H9 (cell line): Measurements from ENCODE around the gene IL36G. TPM values are rescaled to one million over a fixed set of nuclear protein-coding genes. Genes with fewer than 3 reads are reported as not detected.

Source experiments
- DNase-seq: peaks from one replicate; pipeline ENCODE4 v3.0.0-alpha.2; 2017
- H2AFZ ChIP-seq: one replicate; pipeline ENCODE4 v1.6.1; 2013; ENCODE audit warnings: mild to moderate bottlenecking, low read length, control low read depth, moderate library complexity
- H2AK5ac ChIP-seq: 2 replicates; pipeline ENCODE4 v1.6.1; 2013; ENCODE audit warnings: low read length, control low read depth, mixed read lengths; ENCODE audit not compliant: insufficient read length
- H2BK120ac ChIP-seq: one replicate; pipeline ENCODE4 v1.6.1; 2013; ENCODE audit warnings: low read depth, mild to moderate bottlenecking, low read length, control low read depth, inconsistent platforms; ENCODE audit not compliant: poor library complexity, severe bottlenecking
- H2BK12ac ChIP-seq: 2 replicates; pipeline ENCODE4 v1.6.1; 2013; ENCODE audit warnings: low read length, control low read depth, mixed read lengths, low read depth; ENCODE audit not compliant: insufficient read length
- H2BK15ac ChIP-seq: 2 replicates; pipeline ENCODE4 v1.6.1; 2013; ENCODE audit warnings: low read depth, low read length, control low read depth
- H2BK20ac ChIP-seq: one replicate; pipeline ENCODE4 v1.6.1; 2013; ENCODE audit warnings: low read depth, mild to moderate bottlenecking, low read length, control low read depth, inconsistent platforms; ENCODE audit not compliant: poor library complexity, severe bottlenecking
- H2BK5ac ChIP-seq: 2 replicates; pipeline ENCODE4 v1.6.1; 2013; ENCODE audit warnings: low read length, control low read depth, mixed read lengths; ENCODE audit not compliant: insufficient read length
- H3K14ac ChIP-seq: 2 replicates; pipeline ENCODE4 v1.6.1; 2013; ENCODE audit warnings: low read length, control low read depth; ENCODE audit not compliant: insufficient read depth
- H3K18ac ChIP-seq: 2 replicates; pipeline ENCODE4 v1.6.1; 2013; ENCODE audit warnings: low read depth, mild to moderate bottlenecking, mixed read lengths, low read length, control low read depth; ENCODE audit not compliant: insufficient read length
- H3K23ac ChIP-seq: 2 replicates; pipeline ENCODE4 v1.6.1; 2013; ENCODE audit warnings: low read length, control low read depth, mixed read lengths, low read depth; ENCODE audit not compliant: insufficient read length
- H3K23me2 ChIP-seq: 2 replicates; pipeline ENCODE4 v1.6.1; 2013; ENCODE audit warnings: low read depth, mild to moderate bottlenecking, mixed read lengths, low read length, control low read depth; ENCODE audit not compliant: insufficient read length, poor library complexity, severe bottlenecking
- H3K27ac ChIP-seq: 2 replicates; pipeline ENCODE4 v1.5.1; 2013; ENCODE audit warnings: low read length, control low read depth, mixed read lengths, low read depth; ENCODE audit not compliant: insufficient read length
- H3K27me3 ChIP-seq: 2 replicates; pipeline ENCODE4 v1.6.1; 2013; ENCODE audit warnings: low read length, control low read depth, inconsistent platforms; ENCODE audit not compliant: insufficient read depth
- H3K4ac ChIP-seq: 2 replicates; pipeline ENCODE4 v1.6.1; 2013; ENCODE audit warnings: low read depth, mild to moderate bottlenecking, control low read depth, inconsistent platforms, low read length, moderate library complexity
- H3K4me1 ChIP-seq: 2 replicates; pipeline ENCODE4 v1.6.1; 2013; ENCODE audit warnings: low read length, control low read depth, inconsistent platforms; ENCODE audit not compliant: insufficient read depth
- H3K4me2 ChIP-seq: 2 replicates; pipeline ENCODE4 v1.6.1; 2013; ENCODE audit warnings: low read length, control low read depth, mixed read lengths; ENCODE audit not compliant: insufficient read length, insufficient read depth
- H3K56ac ChIP-seq: 2 replicates; pipeline ENCODE4 v1.6.1; 2013; ENCODE audit warnings: low read depth, mild to moderate bottlenecking, mixed read lengths, low read length, control low read depth; ENCODE audit not compliant: insufficient read length
- H3K79me1 ChIP-seq: 2 replicates; pipeline ENCODE4 v1.6.1; 2013; ENCODE audit warnings: low read depth, mild to moderate bottlenecking, moderate library complexity, low read length, control low read depth, inconsistent platforms; ENCODE audit not compliant: insufficient read depth, poor library complexity, severe bottlenecking
- H3K79me2 ChIP-seq: 2 replicates; pipeline ENCODE4 v1.6.1; 2013; ENCODE audit warnings: low read length, control low read depth, inconsistent platforms; ENCODE audit not compliant: insufficient read depth
- H3K9ac ChIP-seq: 2 replicates; pipeline ENCODE4 v1.6.1; 2013; ENCODE audit warnings: low read length, control low read depth, mixed read lengths; ENCODE audit not compliant: insufficient read length; ENCODE audit errors: extremely low read depth
- H3K9me3 ChIP-seq: one replicate; pipeline ENCODE4 v1.6.1; 2013; ENCODE audit warnings: low read depth, low read length, inconsistent platforms; ENCODE audit not compliant: control insufficient read depth
- H3T11ph ChIP-seq: one replicate; pipeline ENCODE4 v1.6.1; 2013; ENCODE audit warnings: mild to moderate bottlenecking, low read length, control low read depth, inconsistent platforms
- H4K20me1 ChIP-seq: one replicate; pipeline ENCODE4 v1.6.1; 2013; ENCODE audit not compliant: control insufficient read depth, insufficient read length, insufficient read depth
- H4K5ac ChIP-seq: 2 replicates; pipeline ENCODE4 v1.6.1; 2013; ENCODE audit warnings: low read depth, mild to moderate bottlenecking, mixed read lengths, low read length, control low read depth; ENCODE audit not compliant: insufficient read length
- H4K8ac ChIP-seq: replicated peaks from 2 replicates; pipeline ENCODE4 v1.6.1; 2013; ENCODE audit warnings: low read length, control low read depth, mixed read lengths, low read depth; ENCODE audit not compliant: insufficient read length
- H4K91ac ChIP-seq: 2 replicates; pipeline ENCODE4 v1.6.1; 2013; ENCODE audit warnings: low read depth, mild to moderate bottlenecking, moderate library complexity, mixed read lengths, low read length, control low read depth; ENCODE audit not compliant: insufficient read length
- H3K27ac Mint-ChIP-seq, 3 experiments: 2 replicates in 2 of 3; 3 replicates in 1 of 3; pipeline ENCODE4 v1.8.0; 2020 to 2021; ENCODE audit warnings: mixed read lengths in 3 of 3, mild to moderate bottlenecking in 1 of 3, moderate library complexity in 1 of 3
- H3K27me3 Mint-ChIP-seq: 2 replicates; pipeline ENCODE4 v1.8.0; 2021; ENCODE audit warnings: low read depth, mild to moderate bottlenecking, moderate library complexity, mixed read lengths
- H3K36me3 Mint-ChIP-seq, 3 experiments: 2 replicates in 2 of 3; 3 replicates in 1 of 3; pipeline ENCODE4 v1.8.0; 2020 to 2021; ENCODE audit warnings: low read depth in 3 of 3, mixed read lengths in 3 of 3; ENCODE audit not compliant: insufficient read depth in 1 of 3
- H3K4me1 Mint-ChIP-seq, 2 experiments: 2 replicates each; pipeline ENCODE4 v1.8.0; 2020; ENCODE audit warnings: mixed read lengths in 2 of 2
- H3K4me3 Mint-ChIP-seq, 2 experiments: 2 replicates in 1 of 2; 3 replicates in 1 of 2; pipeline ENCODE4 v1.8.0; 2020 to 2021; ENCODE audit warnings: mild to moderate bottlenecking in 2 of 2, mixed read lengths in 2 of 2, moderate library complexity in 1 of 2
- H3K9me3 Mint-ChIP-seq, 2 experiments: 2 replicates in 1 of 2; 3 replicates in 1 of 2; pipeline ENCODE4 v1.8.0; 2020; ENCODE audit warnings: mild to moderate bottlenecking in 2 of 2, mixed read lengths in 2 of 2, moderate library complexity in 1 of 2
- WGBS: extraction: QIAGEN DNeasy Blood & Tissue Kit; methylation state at CpG from one replicate; pipeline ENCODE4 v1.1.7; 2013; ENCODE audit warnings: missing lambda C conversion rate, low lambda C conversion rate, mixed read lengths; ENCODE audit not compliant: insufficient read length; ENCODE audit errors: extremely low coverage; 5-methylcytosine and 5-hydroxymethylcytosine counted together
- total RNA-seq: library from RNA; stranded (reverse); gene quantifications from 2 replicates; pipeline ENCODE4 v1.2.1, GENCODE V29; 2021
- TF ChIP-seq, protein P1 (sequence below): fragments of 200-600 bp; sonication (generic); conservative IDR thresholded peaks from 3 replicates; pipeline ENCODE4 v1.8.0; 2021; ENCODE audit warnings: antibody characterized with exemption, mild to moderate bottlenecking

The IL36G gene
- total RNA-seq, 1 experiment from 2014 or later = not detected

DNA sequence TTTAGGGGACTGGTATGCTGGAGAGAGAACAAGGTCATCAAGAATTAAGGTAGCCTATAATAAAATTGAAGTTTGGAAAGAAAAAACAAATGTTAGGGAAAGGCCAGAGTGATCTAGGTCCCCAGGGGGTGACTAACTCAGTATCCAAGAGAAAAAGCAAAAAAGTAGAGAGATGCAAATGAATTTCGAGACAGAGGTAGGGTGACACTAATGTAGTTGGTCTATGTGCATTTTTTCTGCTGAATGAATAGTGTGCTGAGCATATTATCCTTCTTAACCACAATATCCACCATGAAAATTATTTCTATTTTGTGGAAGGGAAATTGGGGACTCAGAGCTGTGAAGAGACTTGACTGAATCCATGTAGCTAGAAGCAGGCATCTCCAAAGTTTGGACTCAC is 37.2 kb downstream of the IL36G start:
- Histone ChIP-seq H3T11ph (no peak overlapping the region), H3K14ac (no peak overlapping the region), H3K23ac (no peak overlapping the region), H2AK5ac (no peak overlapping the region), H4K20me1 (no peaks in the 10 kb centered on the region), H2BK15ac (no peak overlapping the region), H3K9ac (no peak overlapping the region), H2BK12ac (no peak overlapping the region), H3K79me2 (no peaks in the 10 kb centered on the region), H3K18ac (no peak overlapping the region), H2BK5ac (no peak overlapping the region), H4K5ac (no peak overlapping the region), H3K9me3 (no peaks in the 10 kb centered on the region), H3K4me1 (no peaks in the 10 kb centered on the region), H3K56ac (no peak overlapping the region), H2BK120ac (no peak overlapping the region), H3K4me2 (no peak overlapping the region), H2BK20ac (no peak overlapping the region), H2AFZ (no peak overlapping the region), H3K79me1 (no peaks in the 10 kb centered on the region), H4K8ac (no peak overlapping the region), H4K91ac (no peak overlapping the region), H3K27me3 (no peaks in the 10 kb centered on the region), H3K23me2 (no peaks in the 10 kb centered on the region), H3K4ac (no peak overlapping the region), H3K27ac (no peak overlapping the region)
- no peak overlapping the region for H3K27ac Mint-ChIP-seq
- no peaks in the 10 kb centered on the region; a peak in 1 of 7 replicates for H3K36me3 Mint-ChIP-seq
- DNase-seq = no peak
- WGBS = no CpG with 5 or more reads among the region's 1 CpG
- H3K9me3 Mint-ChIP-seq = peaks cover 27 to 69% of the 10 kb centered on the region in 2 experiments
- H3K4me3 Mint-ChIP-seq = no peak overlapping the region
- TF ChIP-seq, protein P1, sequence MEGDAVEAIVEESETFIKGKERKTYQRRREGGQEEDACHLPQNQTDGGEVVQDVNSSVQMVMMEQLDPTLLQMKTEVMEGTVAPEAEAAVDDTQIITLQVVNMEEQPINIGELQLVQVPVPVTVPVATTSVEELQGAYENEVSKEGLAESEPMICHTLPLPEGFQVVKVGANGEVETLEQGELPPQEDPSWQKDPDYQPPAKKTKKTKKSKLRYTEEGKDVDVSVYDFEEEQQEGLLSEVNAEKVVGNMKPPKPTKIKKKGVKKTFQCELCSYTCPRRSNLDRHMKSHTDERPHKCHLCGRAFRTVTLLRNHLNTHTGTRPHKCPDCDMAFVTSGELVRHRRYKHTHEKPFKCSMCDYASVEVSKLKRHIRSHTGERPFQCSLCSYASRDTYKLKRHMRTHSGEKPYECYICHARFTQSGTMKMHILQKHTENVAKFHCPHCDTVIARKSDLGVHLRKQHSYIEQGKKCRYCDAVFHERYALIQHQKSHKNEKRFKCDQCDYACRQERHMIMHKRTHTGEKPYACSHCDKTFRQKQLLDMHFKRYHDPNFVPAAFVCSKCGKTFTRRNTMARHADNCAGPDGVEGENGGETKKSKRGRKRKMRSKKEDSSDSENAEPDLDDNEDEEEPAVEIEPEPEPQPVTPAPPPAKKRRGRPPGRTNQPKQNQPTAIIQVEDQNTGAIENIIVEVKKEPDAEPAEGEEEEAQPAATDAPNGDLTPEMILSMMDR = no peak
- H3K4me1 Mint-ChIP-seq = no peaks in the 10 kb centered on the region
- H3K27me3 Mint-ChIP-seq = peaks cover 44% of the 10 kb centered on the region
